Neural cell (in vitro differentiated cells): ENCODE results near the gene MGST1.

Source experiments
- CTCF ChIP-seq: fragments of 450-650 bp; IDR thresholded peaks from 2 replicates; pipeline ENCODE4 v1.5.1; 2014; ENCODE audit warnings: antibody characterized with exemption, mild to moderate bottlenecking, moderate library complexity; ENCODE audit not compliant: poor library complexity, severe bottlenecking
- EP300 ChIP-seq: fragments of 450-650 bp; conservative IDR thresholded peaks from 2 replicates; pipeline ENCODE4 v1.6.1; 2014; ENCODE audit warnings: antibody characterized with exemption, mild to moderate bottlenecking, moderate library complexity; ENCODE audit not compliant: poor library complexity, severe bottlenecking
- EZH2 ChIP-seq: fragments of 200-600, 300-800 bp; shearing (Covaris generic), sonication (generic); IDR thresholded peaks from 2 replicates; pipeline ENCODE4 v1.6.1; 2014; ENCODE audit warnings: antibody characterized with exemption, low read length, borderline replicate concordance, mild to moderate bottlenecking; ENCODE audit not compliant: insufficient read depth, poor library complexity, severe bottlenecking
- MXI1 ChIP-seq: fragments of 450-650 bp; conservative IDR thresholded peaks from 2 replicates; pipeline ENCODE4 v1.6.1; 2014; ENCODE audit warnings: antibody characterized with exemption, mild to moderate bottlenecking; ENCODE audit not compliant: poor library complexity, severe bottlenecking
- POLR2AphosphoS5 ChIP-seq: IDR thresholded peaks from 2 replicates; pipeline ENCODE4 v1.6.1; 2012
- RAD21 ChIP-seq: fragments of 450-650 bp; conservative IDR thresholded peaks from 2 replicates; pipeline ENCODE4 v1.6.1; 2014; ENCODE audit warnings: antibody characterized with exemption, mild to moderate bottlenecking, moderate library complexity
- REST ChIP-seq: IDR thresholded peaks from 2 replicates; pipeline ENCODE4 v1.6.1; 2012; ENCODE audit warnings: borderline replicate concordance
- SMC3 ChIP-seq: fragments of 450-650 bp; conservative IDR thresholded peaks from 2 replicates; pipeline ENCODE4 v1.6.1; 2014; ENCODE audit warnings: antibody characterized with exemption, mild to moderate bottlenecking, moderate library complexity; ENCODE audit not compliant: poor library complexity
- TAF1 ChIP-seq: IDR thresholded peaks from 2 replicates; pipeline ENCODE4 v1.6.1; 2012; ENCODE audit warnings: low read depth

GRCh38 chr12:16389594-16389993 lies 42.1 kb downstream of the MGST1 start:
- TF ChIP-seq CTCF = no peak
- TF ChIP-seq EZH2 = no peak
- no peak for TF ChIP-seq EP300
- no peak for TF ChIP-seq SMC3
- no peak for TF ChIP-seq REST
- TF ChIP-seq MXI1 = no peak
- TF ChIP-seq POLR2AphosphoS5 = no peak
- TF ChIP-seq RAD21 = no peak
- TF ChIP-seq TAF1 = no peak
